Ishikawa (cell line): ENCODE measurements around the gene IFNK.

ENCODE experiments used
- CEBPB ChIP-seq: IDR thresholded peaks from 2 replicates; pipeline ENCODE4 v1.6.1; 2012
- EGR1 ChIP-seq: IDR thresholded peaks from 2 replicates; pipeline ENCODE4 v1.6.1; 2012
- EP300 ChIP-seq: IDR thresholded peaks from 2 replicates; pipeline ENCODE4 v1.6.1; 2012; ENCODE audit warnings: borderline replicate concordance
- FOXM1 ChIP-seq: IDR thresholded peaks from 2 replicates; pipeline ENCODE4 v1.6.1; 2012; ENCODE audit warnings: low read depth, borderline replicate concordance
- NFIC ChIP-seq: IDR thresholded peaks from 2 replicates; pipeline ENCODE4 v1.6.1; 2012
- RAD21 ChIP-seq: IDR thresholded peaks from 2 replicates; pipeline ENCODE4 v1.6.1; 2012; ENCODE audit warnings: low read depth
- REST ChIP-seq: IDR thresholded peaks from 2 replicates; pipeline ENCODE4 v1.6.1; 2012; ENCODE audit warnings: low read depth, mild to moderate bottlenecking
- TAF1 ChIP-seq: IDR thresholded peaks from 2 replicates; pipeline ENCODE4 v1.6.1; 2012; ENCODE audit warnings: low read depth, mild to moderate bottlenecking
- TEAD4 ChIP-seq: IDR thresholded peaks from 2 replicates; pipeline ENCODE4 v1.6.1; 2012
- USF1 ChIP-seq: IDR thresholded peaks from 2 replicates; pipeline ENCODE4 v1.6.1; 2012
- YY1 ChIP-seq: IDR thresholded peaks from 2 replicates; pipeline ENCODE4 v1.6.1; 2012; ENCODE audit warnings: low read depth
- ZBTB7A ChIP-seq: IDR thresholded peaks from 2 replicates; pipeline ENCODE4 v1.6.1; 2012; ENCODE audit warnings: low read depth
- TF ChIP-seq, protein P1 (sequence below): IDR thresholded peaks from 2 replicates; pipeline ENCODE4 v1.6.1; 2012

DNA sequence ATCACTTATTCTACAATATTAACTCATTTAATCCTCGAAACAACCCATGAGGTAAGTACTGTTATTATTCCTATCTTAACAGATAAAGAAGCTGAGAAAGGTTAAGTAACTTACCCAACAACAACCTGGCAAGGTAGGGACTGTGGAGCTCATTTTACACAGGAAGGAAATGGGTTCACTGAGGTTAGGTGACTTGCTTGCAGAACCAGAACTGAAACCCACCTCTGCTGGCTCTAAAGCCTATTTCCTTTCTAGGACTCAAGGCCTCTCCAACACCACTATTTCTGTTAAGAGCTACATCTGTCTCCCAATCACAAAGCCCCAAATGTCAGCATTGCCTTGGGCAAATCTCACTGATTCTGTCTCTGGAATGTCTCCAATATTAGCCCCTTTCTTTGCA is 38.9 kb upstream of the IFNK start:
- TF ChIP-seq REST, result no peak
- no peak for TF ChIP-seq CEBPB
- no peak for TF ChIP-seq EP300
- no peak for TF ChIP-seq FOXM1
- TF ChIP-seq NFIC, result no peak
- no peak for TF ChIP-seq TAF1
- TF ChIP-seq, protein P1, sequence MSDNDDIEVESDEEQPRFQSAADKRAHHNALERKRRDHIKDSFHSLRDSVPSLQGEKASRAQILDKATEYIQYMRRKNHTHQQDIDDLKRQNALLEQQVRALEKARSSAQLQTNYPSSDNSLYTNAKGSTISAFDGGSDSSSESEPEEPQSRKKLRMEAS, result no peak
- TF ChIP-seq EGR1, result no peak
- no peak for TF ChIP-seq RAD21
- TF ChIP-seq USF1, result no peak
- no peak for TF ChIP-seq YY1
- TF ChIP-seq TEAD4, result no peak
- TF ChIP-seq ZBTB7A, result no peak
